GM19438 (cell line): Measurements from ENCODE around the gene KIF13A.
"Not testable (repeated sequence)": the region's sequence is repeated elsewhere in the genome, so short reads cannot be mapped to it uniquely, and the experiment has no call there.

Experiments
- ATAC-seq: cut with Tn5 transposase; IDR thresholded peaks from one replicate; pipeline ENCODE4 v1.9.1; 2021; ENCODE audit warnings: low read depth; ENCODE audit not compliant: unreplicated experiment

Gene KIF13A

DNA sequence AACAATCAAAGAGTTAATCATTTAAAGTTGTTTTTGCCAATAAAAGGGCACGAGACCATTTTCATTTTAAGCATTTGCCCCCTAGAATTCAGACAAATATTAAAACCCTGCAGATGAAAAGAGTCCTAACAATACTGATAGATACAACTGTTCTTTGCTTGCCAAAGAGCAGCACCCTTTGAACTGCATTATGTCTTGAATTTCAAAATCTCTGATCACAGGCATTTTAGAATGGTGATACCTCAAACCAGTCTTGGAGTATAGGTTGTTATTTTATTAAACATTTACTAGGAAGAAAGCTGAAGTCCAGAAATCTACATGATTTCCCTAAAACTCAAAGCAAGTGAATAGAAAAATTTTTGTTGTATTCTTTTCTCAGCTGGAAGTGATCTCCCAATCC, 108.7 kb downstream of the KIF13A start:
- ATAC-seq, result no peak

DNA sequence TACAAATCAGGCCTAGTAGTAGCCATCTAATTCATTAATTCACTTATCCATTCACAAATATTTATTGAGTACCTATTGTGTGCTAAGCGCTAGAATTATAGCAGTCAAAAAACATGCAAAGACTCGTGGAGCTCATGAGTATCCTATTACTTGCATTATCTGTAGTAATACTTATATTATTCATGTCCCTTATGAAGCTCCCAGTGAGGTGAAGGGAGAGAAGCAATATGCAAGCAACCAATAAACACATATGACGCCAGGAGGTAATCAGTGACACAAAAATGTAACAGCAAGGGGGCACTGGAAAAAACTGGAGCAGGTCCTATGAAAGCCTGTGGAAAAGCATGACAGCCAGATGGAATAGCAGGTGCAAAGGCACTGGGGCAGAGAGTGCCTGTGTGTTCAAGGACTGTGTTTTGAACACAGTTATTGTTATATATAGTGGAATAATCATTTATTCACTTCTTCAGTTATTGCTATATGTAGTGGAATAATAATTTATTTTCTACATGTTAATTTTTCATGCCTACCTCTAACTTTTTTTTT, 109.5 kb downstream of the KIF13A start:
- no peak for ATAC-seq

DNA sequence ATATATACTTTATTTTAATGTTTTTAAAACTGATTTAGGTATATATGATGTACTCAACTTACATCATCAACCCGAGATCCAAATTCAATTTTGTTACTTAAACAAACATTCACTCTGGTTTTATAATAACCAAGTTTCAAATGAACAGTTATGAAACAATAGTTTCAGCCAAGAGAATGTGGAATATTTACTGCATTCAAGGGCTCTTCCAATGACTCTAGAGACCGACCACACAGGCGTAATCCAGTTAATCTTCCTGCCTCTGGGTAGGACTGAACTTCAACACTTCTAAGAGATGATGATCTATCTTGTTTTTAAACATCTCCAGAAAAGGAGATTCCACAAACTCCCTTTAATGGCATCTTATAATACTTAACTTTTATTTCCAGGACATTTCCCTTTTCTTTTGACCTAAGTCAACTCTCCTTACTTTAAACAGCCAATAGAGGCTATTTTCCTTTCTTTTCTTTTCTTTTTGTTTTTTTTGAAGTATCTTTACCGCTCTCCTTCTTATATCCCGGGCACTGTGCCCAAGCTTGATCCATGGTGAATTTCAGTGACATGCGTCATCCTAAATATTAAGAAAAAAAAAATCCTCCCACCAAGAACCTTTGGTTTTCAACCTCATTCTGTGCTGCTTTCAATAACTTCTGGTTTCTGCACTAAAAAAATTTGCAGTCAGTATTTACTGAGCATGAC, 110.1 kb downstream of the KIF13A start:
- no peak for ATAC-seq

DNA sequence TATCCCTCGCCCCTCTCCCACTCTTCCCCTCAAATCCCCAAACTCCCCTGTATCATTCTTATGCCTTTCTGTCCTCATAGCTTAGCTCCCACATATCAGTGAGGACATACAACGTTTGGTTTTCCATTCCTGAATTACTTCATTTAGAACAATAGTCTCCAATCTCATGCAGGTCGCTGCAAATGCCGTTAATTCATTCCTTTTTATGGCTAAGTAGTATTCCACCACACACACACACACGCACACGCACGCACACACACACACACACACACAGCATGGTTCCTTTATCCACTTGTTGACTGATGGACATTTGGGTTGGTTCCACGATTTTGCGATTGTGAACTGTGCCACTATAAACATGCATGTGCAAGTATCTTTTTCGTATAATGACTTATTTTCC, 112.7 kb downstream of the KIF13A start:
- ATAC-seq, result no peak

DNA sequence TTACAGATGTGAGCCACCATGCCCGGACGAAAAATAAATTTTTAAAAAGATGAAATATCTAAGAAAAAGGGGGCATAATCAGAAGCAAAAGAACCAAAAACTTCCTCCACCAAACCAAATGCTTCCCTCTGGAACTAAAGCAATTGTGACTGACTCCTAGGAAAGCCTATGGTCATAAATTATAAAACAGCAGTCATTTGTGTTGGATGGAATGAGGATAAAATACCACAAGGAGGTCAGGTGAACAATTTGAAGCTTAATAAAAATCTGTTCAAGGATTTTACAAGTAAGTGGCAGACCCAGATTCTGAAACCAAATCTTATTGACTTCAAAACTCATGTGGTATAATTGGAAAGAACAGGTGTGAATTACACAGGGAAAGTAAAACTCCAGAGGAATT, 114.5 kb downstream of the KIF13A start:
- no peak for ATAC-seq

DNA sequence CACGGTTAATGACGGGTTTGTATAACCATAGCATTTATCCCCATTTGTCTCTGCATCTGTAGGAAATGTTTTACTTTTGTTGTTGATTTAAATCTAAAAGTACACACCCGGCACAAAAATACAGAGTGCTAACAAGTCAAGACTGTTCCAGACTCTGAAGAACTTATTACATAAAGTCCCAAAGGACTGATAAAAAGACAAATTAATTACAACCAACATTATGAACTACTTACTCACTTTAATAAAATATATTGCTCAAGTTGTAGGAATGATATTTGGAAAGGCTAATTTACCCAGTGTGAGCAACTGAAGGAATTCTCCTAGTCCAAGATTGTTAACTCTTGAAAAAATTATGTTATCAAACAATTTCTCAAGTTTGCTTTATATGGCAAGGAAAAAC, 115.6 kb downstream of the KIF13A start:
- ATAC-seq, result no peak

DNA sequence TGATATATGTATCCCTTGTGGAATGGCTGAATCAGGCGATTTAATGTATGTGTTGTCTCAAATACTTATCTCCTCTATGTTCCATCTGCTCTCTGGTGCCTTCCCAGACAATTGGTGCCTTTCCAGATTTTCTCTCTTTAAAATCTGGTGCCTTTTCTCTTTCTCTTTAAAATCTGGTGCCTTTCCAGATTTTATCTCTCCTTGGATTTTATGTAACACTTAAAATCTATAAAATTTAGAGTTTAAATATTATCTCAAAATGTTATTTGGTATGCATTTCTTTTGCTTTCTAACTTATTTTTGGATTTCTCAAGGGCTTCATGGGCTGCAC, 116.3 kb downstream of the KIF13A start:
- ATAC-seq, result no peak

DNA sequence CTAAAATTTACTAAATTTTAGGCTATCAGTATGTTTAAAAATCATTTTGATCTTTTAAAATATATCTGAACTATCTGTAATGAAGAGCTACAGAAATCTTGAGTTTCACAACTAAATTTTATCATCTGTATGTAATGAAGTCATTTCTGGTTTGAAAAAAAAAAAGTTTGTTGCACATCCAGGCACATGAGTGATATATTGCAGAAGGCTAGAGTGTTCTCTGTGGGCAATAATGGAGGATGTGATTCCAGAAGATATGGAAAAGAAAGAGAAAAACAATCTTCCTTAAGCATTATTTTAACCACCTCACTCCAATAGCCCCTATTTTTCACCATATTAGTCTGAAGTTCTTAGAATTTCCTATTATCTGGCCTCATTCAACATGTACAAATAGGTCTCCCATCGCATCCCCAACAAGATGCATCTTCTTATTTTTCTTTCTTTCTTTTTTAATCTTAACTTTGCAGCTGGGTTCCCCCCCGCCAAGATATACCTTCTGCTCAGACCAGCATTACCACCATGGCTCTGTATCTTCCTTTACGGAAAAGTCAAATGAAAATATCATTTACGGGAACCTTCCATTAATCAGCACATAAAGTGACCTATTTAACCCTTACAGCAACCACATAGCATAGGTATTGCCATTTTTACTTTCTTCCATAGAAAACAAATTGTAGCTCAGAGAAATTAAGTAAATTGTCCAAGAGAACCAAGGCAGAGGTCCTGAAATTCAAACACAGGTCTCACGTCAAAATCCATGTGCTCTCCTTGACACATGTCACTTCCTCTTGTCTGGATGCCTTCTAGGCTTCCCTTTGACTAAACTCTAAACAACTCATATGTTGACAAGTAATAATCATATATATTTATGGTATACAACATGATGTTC, 116.9 kb downstream of the KIF13A start:
- no peak for ATAC-seq

DNA sequence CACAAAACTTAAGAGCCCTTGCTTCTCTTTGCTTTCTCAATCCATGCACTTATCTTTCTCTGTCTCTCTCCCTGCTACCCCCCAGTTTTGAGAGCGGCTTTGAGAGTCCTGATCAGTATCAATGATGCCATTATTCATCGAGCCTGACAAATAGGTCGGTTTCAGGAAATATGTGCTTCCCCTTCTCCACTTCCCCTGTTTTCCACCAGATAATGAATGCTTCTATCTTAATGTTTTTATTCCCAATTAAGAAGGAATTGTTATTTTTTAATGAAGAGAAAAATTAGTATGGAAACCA, 117.7 kb downstream of the KIF13A start:
- ATAC-seq, result no peak

DNA sequence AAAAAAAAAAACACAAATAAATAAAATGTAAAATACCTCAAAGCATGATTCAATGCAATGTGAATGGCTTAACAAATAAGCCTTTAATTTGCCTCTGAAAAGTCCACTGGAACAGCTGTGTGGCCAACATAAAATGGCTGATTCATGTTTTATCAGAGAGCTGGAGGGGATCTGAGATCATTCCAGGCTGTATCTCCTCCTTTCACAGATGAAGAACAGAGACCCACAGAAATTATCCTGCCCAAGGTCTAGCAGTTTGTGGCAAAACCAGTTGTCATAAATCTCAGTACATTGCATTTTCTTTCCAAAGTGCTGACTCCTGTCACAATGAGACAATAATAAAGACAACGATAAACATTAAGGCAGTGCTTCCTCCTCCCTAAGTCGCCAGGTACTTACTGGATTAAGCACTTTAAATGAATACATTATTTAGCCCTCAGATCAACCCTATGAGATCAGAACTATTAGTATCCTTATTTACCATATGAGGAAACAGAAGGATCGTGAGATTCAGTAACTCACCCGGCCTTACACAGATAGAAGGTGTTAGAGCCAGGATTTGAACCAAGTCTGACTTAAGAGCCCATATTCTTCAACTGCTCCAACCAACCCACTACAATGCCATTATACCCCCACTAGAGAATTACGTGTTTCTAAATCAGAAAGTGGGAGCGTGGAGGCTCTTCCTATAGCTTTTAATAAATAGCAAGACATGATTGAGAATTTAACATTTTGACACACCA, 118.3 kb downstream of the KIF13A start:
- ATAC-seq, result no peak

DNA sequence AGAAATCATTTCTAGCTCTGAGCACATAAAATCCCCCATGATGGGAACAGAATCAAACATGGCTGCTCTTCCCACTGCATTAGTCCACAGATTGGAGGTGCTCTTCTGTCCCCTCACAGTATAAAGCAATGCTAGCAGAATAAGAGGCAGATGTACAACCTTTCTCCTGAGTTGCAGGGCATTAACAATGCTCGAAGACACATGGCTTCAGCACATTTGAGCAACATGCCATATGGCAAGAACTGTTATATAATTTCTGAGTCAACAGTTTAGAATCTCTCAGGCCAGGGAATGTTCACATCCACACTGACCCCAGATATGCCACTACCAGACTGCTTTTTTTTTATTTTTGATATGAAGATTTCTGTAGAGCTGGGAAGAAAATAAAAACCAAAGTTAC, 119.6 kb downstream of the KIF13A start:
- ATAC-seq, result no peak

DNA sequence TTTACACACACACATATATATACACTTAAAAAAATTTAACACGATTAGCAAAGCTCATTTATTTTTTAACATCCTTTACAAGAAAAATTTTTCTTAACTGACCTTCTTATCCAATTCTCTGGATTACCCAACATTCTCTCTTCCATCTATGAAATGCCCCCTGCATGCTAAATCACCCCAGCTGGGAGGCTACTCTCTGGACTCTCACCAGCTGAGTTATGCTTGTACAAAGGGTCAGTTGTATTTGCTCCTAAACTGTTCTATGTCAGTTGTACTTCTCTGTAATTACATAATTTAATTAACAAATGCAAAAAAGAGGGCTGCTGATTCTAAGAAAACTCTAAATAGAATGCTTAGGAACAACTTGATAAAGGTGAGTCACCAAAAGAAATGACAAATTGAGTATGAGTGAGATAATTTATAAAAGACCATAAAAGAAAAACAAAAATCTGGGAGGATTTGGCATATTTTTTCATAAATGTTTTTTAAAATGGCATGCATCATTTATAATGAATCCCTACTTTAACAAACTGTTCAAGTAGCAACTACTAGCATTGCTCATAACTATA, 120.5 kb downstream of the KIF13A start:
- no peak for ATAC-seq

DNA sequence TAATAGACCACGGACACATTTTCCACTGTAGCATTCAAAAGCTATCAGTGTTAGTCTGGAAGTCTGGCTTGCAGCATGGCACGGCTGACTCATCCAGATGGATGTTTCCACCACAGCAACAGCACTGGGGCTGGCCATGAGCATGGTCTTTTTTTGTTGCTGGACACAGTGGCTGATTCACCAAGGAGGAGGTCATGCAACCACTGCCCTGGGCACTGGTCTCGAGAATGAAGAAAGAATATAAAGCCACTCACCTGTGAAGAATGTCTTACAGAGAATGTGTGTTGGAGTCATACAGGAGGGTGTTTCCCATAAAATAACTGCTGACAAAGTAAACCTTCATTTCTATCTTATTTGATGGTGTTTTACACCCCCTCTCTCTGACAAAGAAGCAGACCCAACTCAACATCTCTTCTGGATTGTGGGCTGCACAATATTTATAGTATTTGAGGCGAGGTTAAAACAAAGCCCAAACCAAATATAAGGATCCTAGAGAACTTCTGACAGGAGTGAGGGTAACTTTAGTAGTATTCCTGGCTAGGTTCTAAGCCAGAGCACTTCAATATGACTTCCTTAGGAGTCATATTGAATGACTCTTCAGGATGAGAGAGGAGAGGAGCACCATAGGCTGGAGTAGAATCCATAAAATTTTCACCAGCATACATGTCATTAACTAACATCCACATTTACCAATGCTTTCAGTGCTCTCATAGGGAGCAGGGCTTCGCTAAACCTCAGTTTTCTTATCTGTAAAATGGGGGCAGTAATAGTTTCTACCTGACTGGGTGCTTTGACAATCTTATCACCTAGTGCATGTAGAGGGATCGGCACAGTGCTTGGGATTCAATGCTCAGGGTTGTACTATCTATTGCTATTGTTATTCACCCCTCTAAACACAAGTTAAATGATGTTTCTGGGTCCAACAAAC, 121.4 kb downstream of the KIF13A start:
- no peak for ATAC-seq

DNA sequence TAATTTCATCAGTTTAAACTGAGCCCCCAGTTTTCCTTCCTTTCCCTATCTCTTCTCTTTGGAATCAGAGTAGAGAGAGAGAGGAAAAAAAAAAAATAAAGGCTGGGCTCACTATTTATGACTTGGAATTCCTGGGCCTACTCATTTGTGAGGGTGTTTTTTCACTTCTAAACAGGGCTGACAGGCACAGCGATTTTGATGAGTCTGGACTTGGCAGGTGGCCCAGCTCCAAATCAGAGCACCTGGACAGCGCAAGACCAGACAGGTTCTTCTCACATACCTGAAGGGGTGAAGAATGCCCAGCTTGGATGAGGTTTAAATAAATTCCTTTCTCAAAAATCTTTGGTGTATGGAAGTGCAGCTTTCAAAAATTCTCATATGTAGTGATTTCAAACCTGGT, 122.2 kb downstream of the KIF13A start:
- ATAC-seq, result no peak

DNA sequence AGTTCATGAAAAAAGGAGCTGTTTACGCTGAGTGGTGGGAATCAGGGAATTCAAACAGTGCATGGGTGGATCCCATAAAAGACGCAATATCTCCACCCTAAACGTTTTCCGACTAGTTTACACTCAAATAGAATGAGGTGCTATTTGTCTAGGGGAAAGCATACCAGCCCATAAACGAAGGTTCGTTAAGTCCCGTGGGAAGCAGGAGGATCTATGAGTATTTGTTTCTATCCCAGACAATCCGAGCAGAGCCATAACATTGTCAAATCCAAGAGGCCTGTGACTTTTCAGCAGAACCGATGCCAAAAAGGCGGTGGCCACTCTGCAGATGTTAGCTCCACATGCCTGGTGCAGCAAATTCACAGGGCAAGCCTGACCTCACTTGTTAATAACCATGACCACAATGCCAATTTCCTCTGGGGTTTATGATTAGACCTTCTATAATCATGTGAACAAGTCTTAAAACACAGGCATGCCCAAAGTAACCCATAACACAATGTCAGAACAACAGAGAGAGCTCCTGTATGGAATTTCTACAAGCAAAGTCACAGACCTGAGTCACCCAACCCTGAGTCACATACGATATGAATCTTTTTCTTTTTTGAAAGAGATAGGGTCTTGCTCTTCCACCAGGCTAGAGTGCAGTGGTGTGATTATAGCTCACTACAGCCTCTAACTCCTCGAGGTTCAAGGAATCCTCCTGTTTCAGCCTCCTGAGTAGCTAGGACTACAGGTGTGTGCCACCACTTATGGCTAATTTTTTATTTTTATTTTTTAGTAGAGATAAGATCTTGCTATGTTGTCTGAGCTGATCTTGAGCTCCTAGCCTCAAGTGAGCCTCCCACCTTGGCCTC, 123.3 kb downstream of the KIF13A start:
- ATAC-seq, result no peak

DNA sequence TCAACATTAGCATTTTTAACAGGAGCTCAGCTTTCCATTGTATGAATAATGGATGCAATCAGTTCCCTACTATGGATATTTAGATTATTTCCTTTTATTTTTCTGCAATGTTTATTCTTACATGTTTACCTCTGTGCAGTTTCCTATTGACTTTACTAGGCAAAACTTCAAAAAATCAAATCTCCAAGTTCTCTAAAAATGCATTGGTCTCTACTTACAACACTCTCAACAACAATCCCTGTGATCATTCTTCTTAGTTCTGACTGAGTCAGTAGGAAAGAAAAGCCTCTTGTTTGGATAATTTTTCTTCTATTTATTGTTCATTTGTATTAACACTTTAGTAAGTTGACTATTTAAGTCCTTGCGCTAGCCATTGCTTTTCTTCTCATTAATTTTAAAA, 126.1 kb downstream of the KIF13A start:
- no peak for ATAC-seq

DNA sequence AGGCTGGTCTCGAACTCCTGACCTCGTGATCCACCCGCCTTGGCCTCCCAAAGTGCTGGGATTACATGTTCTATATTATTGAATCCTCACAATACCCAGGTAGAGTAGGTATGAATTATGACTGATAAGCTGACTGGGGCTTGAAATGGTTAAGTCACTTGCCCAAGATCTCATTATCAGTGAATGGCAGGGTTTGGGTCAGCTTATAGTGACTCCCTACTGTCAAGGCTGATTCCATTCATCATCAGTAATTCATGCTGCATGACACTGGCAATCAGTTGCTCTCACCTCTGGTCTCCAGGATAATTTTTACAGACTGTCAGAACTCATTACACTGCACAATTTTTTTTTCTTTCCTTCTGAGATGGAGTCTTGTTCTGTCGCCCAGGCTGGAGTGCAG, 127.6 kb downstream of the KIF13A start:
- ATAC-seq, result no peak

DNA sequence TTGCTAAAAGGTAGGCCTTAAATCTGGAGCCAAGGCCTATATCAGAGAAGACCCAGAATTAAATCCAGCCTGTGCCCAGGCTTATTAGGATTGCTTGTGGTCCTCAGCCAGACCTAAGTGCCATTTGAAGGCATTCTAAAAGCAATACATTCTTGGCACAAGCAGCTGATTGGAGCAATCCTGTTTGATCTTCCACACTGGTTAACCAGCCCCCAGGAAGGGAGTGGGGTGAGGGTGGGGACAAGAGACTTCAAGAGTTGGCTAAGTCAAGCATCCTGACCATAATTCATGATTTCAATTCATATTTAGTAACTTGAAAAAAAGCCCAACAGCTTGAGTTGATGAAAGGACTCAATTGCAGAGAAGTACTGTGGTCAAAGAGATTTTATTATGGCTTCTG, 128.9 kb downstream of the KIF13A start:
- no peak for ATAC-seq

DNA sequence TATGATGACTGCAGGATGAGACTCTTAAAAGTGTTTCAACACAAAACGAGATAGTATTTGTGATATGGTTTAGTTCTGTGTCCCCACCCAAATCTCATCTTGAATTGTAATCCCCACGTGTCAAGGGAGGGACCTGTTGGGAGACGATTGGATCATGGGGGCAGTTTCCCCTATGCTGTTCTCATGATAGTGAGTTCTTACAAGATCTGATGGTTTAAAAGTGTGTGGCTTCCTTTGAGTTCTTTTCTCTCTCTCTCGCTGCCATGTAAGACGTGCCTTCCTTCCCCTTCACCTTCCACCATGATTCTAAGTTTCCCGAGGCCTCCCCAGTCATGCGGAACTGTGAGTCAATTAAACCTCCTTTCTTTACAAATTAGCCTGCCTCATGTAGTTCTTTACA, 130.2 kb downstream of the KIF13A start:
- ATAC-seq, result not testable (repeated sequence)
